MCF 10A (cell line): ENCODE results near the gene PMPCA. TPM values are rescaled to one million over a fixed set of nuclear protein-coding genes. Genes with fewer than 3 reads are reported as not detected.

Source experiments
- BruUV-seq: library from RNA; stranded (reverse); fragments of 400-500 nt; replicated peaks from 2 replicates; lab custom pipeline; 2021; lab: Mats Ljungman, UMichigan
- CTCF ChIA-PET: fragments of 300-600 bp; sonication (Branson Sonifier 250); formaldehyde crosslinking; extraction: SDS; loops from one replicate; lab custom pipeline; 2021; ENCODE audit warnings: antibody characterized with exemption, inconsistent platforms; lab: Yijun Ruan, JAX
- POLR2A ChIA-PET: fragments of 300-600, 350-650 bp; sonication (Branson Sonifier 250); formaldehyde crosslinking; extraction: SDS; loops from one replicate; lab custom pipeline; 2020; ENCODE audit warnings: antibody characterized with exemption, inconsistent platforms; lab: Yijun Ruan, JAX
- DNase-seq: peaks from one replicate; pipeline ENCODE4 v3.0.0-alpha.2; 2018; ENCODE audit not compliant: unreplicated experiment
- H3K27ac Mint-ChIP-seq: one replicate; pipeline ENCODE4 v1.8.0; 2022; ENCODE audit warnings: mild to moderate bottlenecking, low read depth, mixed read lengths; ENCODE audit not compliant: unreplicated experiment
- H3K27me3 Mint-ChIP-seq: one replicate; pipeline ENCODE4 v1.8.0; 2022; ENCODE audit warnings: mixed read lengths; ENCODE audit not compliant: insufficient read depth, unreplicated experiment
- H3K36me3 Mint-ChIP-seq: one replicate; pipeline ENCODE4 v1.8.0; 2022; ENCODE audit warnings: mild to moderate bottlenecking, moderate library complexity, mixed read lengths; ENCODE audit not compliant: insufficient read depth, unreplicated experiment
- H3K4me1 Mint-ChIP-seq: one replicate; pipeline ENCODE4 v1.8.0; 2022; ENCODE audit warnings: mixed read lengths; ENCODE audit not compliant: insufficient read depth, unreplicated experiment
- H3K4me3 Mint-ChIP-seq: one replicate; pipeline ENCODE4 v1.8.0; 2022; ENCODE audit warnings: mild to moderate bottlenecking, moderate library complexity, mixed read lengths; ENCODE audit not compliant: unreplicated experiment
- H3K9me3 Mint-ChIP-seq: one replicate; pipeline ENCODE4 v1.8.0; 2022; ENCODE audit warnings: mixed read lengths; ENCODE audit not compliant: unreplicated experiment
- intact Hi-C: fragments of 100-400 bp; cut with micrococcal nuclease; formaldehyde crosslinking; loops from 2 replicates; pipeline ENCODE4 v1.14.1; 2022
- total RNA-seq: library from RNA; stranded (reverse); gene quantifications from 2 replicates; pipeline ENCODE4 v1.2.3, GENCODE V29; 2022
- TF ChIP-seq, protein P1 (sequence below): fragments of 200-600 bp; IDR thresholded peaks from one replicate; pipeline ENCODE4 v1.8.0; 2022; ENCODE audit warnings: antibody characterized with exemption, mild to moderate bottlenecking; ENCODE audit not compliant: unreplicated experiment

PMPCA gene
- total RNA-seq, 1 experiment from 2014 or later: 66.3 TPM

GRCh38 chr9:136391737-136392537 lies 18.5 kb upstream of the PMPCA start:
- no peaks in the 10 kb centered on the region for H3K27me3 Mint-ChIP-seq
- no peak for DNase-seq
- no peak overlapping the region for H3K4me3 Mint-ChIP-seq
- CTCF ChIA-PET: interaction anchor here (0.5 to 2.0 kb wide), 3 partner anchors 8 to 468 kb away, joined by 3 to 5 read pairs (median 3); partner anchors contain the start of gene DNLZ
- no TSS peak for BruUV-seq
- POLR2A ChIA-PET: interaction anchor here (0.6 kb wide), 2 partner anchors 18 to 175 kb away, joined by 3 read pairs; no protein-coding TSS in a partner anchor
- peaks cover 85% of the 10 kb centered on the region for H3K36me3 Mint-ChIP-seq
- H3K27ac Mint-ChIP-seq: no peak overlapping the region
- no peaks in the 10 kb centered on the region for H3K4me1 Mint-ChIP-seq
- no peaks in the 10 kb centered on the region for H3K9me3 Mint-ChIP-seq
- TF ChIP-seq, protein P1, sequence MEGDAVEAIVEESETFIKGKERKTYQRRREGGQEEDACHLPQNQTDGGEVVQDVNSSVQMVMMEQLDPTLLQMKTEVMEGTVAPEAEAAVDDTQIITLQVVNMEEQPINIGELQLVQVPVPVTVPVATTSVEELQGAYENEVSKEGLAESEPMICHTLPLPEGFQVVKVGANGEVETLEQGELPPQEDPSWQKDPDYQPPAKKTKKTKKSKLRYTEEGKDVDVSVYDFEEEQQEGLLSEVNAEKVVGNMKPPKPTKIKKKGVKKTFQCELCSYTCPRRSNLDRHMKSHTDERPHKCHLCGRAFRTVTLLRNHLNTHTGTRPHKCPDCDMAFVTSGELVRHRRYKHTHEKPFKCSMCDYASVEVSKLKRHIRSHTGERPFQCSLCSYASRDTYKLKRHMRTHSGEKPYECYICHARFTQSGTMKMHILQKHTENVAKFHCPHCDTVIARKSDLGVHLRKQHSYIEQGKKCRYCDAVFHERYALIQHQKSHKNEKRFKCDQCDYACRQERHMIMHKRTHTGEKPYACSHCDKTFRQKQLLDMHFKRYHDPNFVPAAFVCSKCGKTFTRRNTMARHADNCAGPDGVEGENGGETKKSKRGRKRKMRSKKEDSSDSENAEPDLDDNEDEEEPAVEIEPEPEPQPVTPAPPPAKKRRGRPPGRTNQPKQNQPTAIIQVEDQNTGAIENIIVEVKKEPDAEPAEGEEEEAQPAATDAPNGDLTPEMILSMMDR: no peak
- intact Hi-C loops: no loop called here

GRCh38 chr9:136392538-136393449 lies 17.7 kb upstream of the PMPCA start:
- Mint-ChIP-seq H3K36me3 (peaks cover 80% of the 10 kb centered on the region), H3K4me1 (no peaks in the 10 kb centered on the region), H3K4me3 (no peak overlapping the region), H3K27me3 (no peaks in the 10 kb centered on the region), H3K27ac (no peak overlapping the region), H3K9me3 (no peaks in the 10 kb centered on the region)
- no peak for DNase-seq
- BruUV-seq: no TSS peak
- TF ChIP-seq, protein P1: no peak
- intact Hi-C loops: no loop called here
- ChIA-PET CTCF (interaction anchor here (0.6 to 1.0 kb wide), 3 partner anchors 8 to 239 kb away, joined by 3 read pairs; no protein-coding TSS in a partner anchor), POLR2A (interaction anchor here (0.6 to 1.1 kb wide), 3 partner anchors 8 to 174 kb away, joined by 3 read pairs; no protein-coding TSS in a partner anchor)

DNA sequence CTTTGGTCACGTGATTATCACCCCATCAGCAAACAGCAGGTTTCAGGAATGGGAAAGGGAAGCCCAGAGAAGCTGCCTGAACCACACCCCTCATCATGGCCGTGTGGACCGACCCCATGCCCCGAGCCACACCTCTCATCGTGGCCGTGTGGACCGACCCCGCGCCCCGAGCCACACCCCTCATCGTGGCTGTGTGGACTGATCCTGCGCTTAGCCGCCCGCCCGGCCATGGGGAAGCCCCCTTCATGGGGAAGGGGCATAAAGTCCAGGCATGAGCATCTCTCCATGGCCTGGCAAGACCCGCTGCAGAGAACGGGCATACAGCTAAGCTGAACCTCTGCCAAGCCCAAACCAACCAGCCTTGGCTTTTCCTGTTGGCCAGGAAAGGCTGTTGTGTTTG lies 16.9 kb upstream of the PMPCA start:
- Mint-ChIP-seq H3K27ac (no peak overlapping the region), H3K4me3 (no peak overlapping the region), H3K9me3 (no peaks in the 10 kb centered on the region), H3K4me1 (no peaks in the 10 kb centered on the region), H3K36me3 (peaks cover 73% of the 10 kb centered on the region), H3K27me3 (no peaks in the 10 kb centered on the region)
- BruUV-seq: no TSS peak
- ChIA-PET CTCF (interaction anchor here (0.7 to 1.0 kb wide), 4 partner anchors 39 to 635 kb away, joined by 3 to 4 read pairs (median 3); partner anchors contain the start of gene ABCA2), POLR2A (interaction anchor here (1.1 kb wide), 2 partner anchors 8 to 22 kb away, joined by 3 read pairs; no protein-coding TSS in a partner anchor)
- intact Hi-C loops: no loop called here
- TF ChIP-seq, protein P1: no peak
- no peak for DNase-seq
